NCI-H2081 treated with DMSO at 0.1 percent for 48 hours (cell line): ENCODE measurements around the gene TNFRSF12A.

Experiments used
- DNase-seq: peaks from one replicate; lab custom pipeline; 2025; lab: John Stamatoyannopoulos, UW

The TNFRSF12A gene

GRCh38 chr16:2986623-2987188, 33.5 kb upstream of the TNFRSF12A start:
- DNase-seq: no peak

GRCh38 chr16:2987286-2987685, 32.9 kb upstream of the TNFRSF12A start:
- no peak for DNase-seq

GRCh38 chr16:2987833-2988232, 32.3 kb upstream of the TNFRSF12A start:
- no peak for DNase-seq

- DNase-seq: no peak
Measured at GRCh38 chr16:2988590-2989099, 31.5 kb upstream of the TNFRSF12A start.

GRCh38 chr16:2990891-2991290, 29.3 kb upstream of the TNFRSF12A start:
- no peak for DNase-seq

- DNase-seq: no peak
Measured at GRCh38 chr16:2991566-2992261, 28.5 kb upstream of the TNFRSF12A start.

GRCh38 chr16:2992383-2993081, 27.6 kb upstream of the TNFRSF12A start:
- no peak for DNase-seq

- DNase-seq: no peak
Measured at GRCh38 chr16:2996298-2996697, 23.9 kb upstream of the TNFRSF12A start.

- DNase-seq: no peak
Measured at GRCh38 chr16:2999929-3000328, 20.2 kb upstream of the TNFRSF12A start.

- no peak for DNase-seq
Measured at GRCh38 chr16:3000540-3000939, 19.6 kb upstream of the TNFRSF12A start.

- DNase-seq: no peak
Measured at GRCh38 chr16:3001316-3001715, 18.9 kb upstream of the TNFRSF12A start.

- peak; percentile 97 for DNase-seq
Measured at GRCh38 chr16:3003582-3004270, 16.4 kb upstream of the TNFRSF12A start.

- DNase-seq: no peak
Measured at GRCh38 chr16:3004319-3004718, 15.8 kb upstream of the TNFRSF12A start.

- no peak for DNase-seq
Measured at GRCh38 chr16:3004781-3005284, 15.3 kb upstream of the TNFRSF12A start.

GRCh38 chr16:3007059-3007956, 12.9 kb upstream of the TNFRSF12A start:
- no peak for DNase-seq

- no peak for DNase-seq
Measured at GRCh38 chr16:3007957-3008689, 12.0 kb upstream of the TNFRSF12A start.

GRCh38 chr16:3008690-3009037, 11.5 kb upstream of the TNFRSF12A start:
- no peak for DNase-seq

- no peak for DNase-seq
Measured at GRCh38 chr16:3009568-3010390, 10.4 kb upstream of the TNFRSF12A start.

- DNase-seq: no peak
Measured at GRCh38 chr16:3010510-3010909, 9.7 kb upstream of the TNFRSF12A start.

GRCh38 chr16:3012246-3012645, 7.9 kb upstream of the TNFRSF12A start:
- no peak for DNase-seq
